Heart left ventricle (tissue), 16 donors: Measurements from ENCODE around the gene ZDHHC16. TPM values are rescaled to one million over a fixed set of nuclear protein-coding genes. Genes with fewer than 3 reads are reported as not detected.
"Not testable (repeated sequence)": the region's sequence is repeated elsewhere in the genome, so short reads cannot be mapped to it uniquely, and the experiment has no call there.

Source experiments
- ATAC-seq, 4 donors: fragments of 200-7000 bp; cut with Tn5 transposase; one replicate each; pipeline ENCODE4 v1.9.1; 2020 to 2022; ENCODE audit warnings: moderate library complexity in 4 of 4, mild to moderate bottlenecking in 3 of 4, moderate number of reproducible peaks in 1 of 4
- DNase-seq, 5 donors: peaks; one replicate each; pipeline ENCODE4 v3.0.0-alpha.2; 2020
- H3K27ac ChIP-seq, 12 donors: fragments of 200-600 bp; sonication (generic) in 4 of 12; one replicate each; pipeline versions ENCODE4 v1.5.0 to v1.8.0; 2016 to 2022; ENCODE audit warnings: mild to moderate bottlenecking in 2 of 12
- H3K27me3 ChIP-seq, 9 donors: fragments of 200-600 bp; sonication (generic) in 2 of 9; one replicate each; pipeline versions ENCODE4 v1.5.1 to v1.8.0; 2016 to 2022; ENCODE audit warnings: mild to moderate bottlenecking in 3 of 9
- H3K36me3 ChIP-seq, 9 donors: fragments of 200-600 bp; sonication (generic) in 2 of 9; one replicate each; pipeline versions ENCODE4 v1.5.0 to v1.8.0; 2018 to 2022; ENCODE audit warnings: mild to moderate bottlenecking in 2 of 9
- H3K4me1 ChIP-seq, 12 donors: fragments of 200-600 bp; sonication (generic) in 4 of 12; one replicate each; pipeline versions ENCODE4 v1.5.0 to v1.8.0; 2016 to 2022; ENCODE audit warnings: mild to moderate bottlenecking in 3 of 12
- H3K4me3 ChIP-seq, 12 donors: fragments of 200-600 bp; sonication (generic) in 4 of 12; one replicate each; pipeline versions ENCODE4 v1.5.0 to v1.8.0; 2017 to 2022; ENCODE audit warnings: mild to moderate bottlenecking in 9 of 12, moderate library complexity in 4 of 12
- H3K9me3 ChIP-seq, 12 donors: fragments of 200-600 bp; sonication (generic) in 4 of 12; one replicate each; pipeline versions ENCODE4 v1.5.0 to v1.8.0; 2016 to 2022; ENCODE audit warnings: mild to moderate bottlenecking in 1 of 12
- POLR2A ChIP-seq, 2 donors: fragments of 450-650 bp; IDR thresholded peaks; one replicate each; pipeline ENCODE4 v1.6.1; 2017; ENCODE audit warnings: antibody characterized with exemption in 2 of 2, mild to moderate bottlenecking in 2 of 2, moderate library complexity in 2 of 2
- WGBS, 4 donors: extraction: QIAGEN DNeasy Blood & Tissue Kit in 2 of 4; methylation state at CpG; one replicate each; pipeline versions ENCODE4 v1.1.5 to v1.1.7; 2013 to 2018; 5-methylcytosine and 5-hydroxymethylcytosine counted together
- intact Hi-C, 10 donors: fragments of 100-400 bp; cut with DNase I; formaldehyde crosslinking; loops; one replicate each; pipeline versions ENCODE4 v1.11.1 to v1.14.2; 2022
- polyA plus RNA-seq, 2 donors: library from polyadenylated mRNA; stranded (reverse); fragments of 200-250 nt; gene quantifications; one replicate each; pipeline ENCODE4 v1.2.3, GENCODE V29; 2013
- total RNA-seq, 9 donors: library from RNA; depleted of rRNA in 2 of 9; stranded (reverse); fragments of >200 nt in 2 of 9; fragmentation: NEBNext Ultra II Directional in 3 of 9; extraction: Animal tissue kit (Norgen Biotek cat#: 25700) in 3 of 9; gene quantifications; one replicate each; pipeline versions ENCODE4 v1.1.0 to v1.2.4, GENCODE V29; 2016 to 2023
- TF ChIP-seq, protein P1 (sequence below), 12 donors: fragments of 200-600 bp; sonication (generic) in 4 of 12; IDR thresholded peaks; one replicate each; pipeline versions ENCODE4 v1.5.0 to v1.8.0; 2018 to 2022; ENCODE audit warnings: antibody characterized with exemption in 12 of 12, mild to moderate bottlenecking in 5 of 12
- donor health status: ischemic (EF 13 %, LVEDD 7.1; RV severe dilation, severe dysfunction).
- donor health status: healthy with polysubstance abuse.
- donor health status: DM: no; HTN: yes; CAD: no.
- donor health status: DM: no; HTN: no; CAD: no.
- donor health status: ischemic (EF 25% LVEDD 6.9; RV normal size, moderate dysfunction).
- donor health status: ischemic (EF 25% LVEDD 5.7; RV mildly dilated, moderate dysfunction).
- donor health status: healthy.
- donor health status: DM: yes; HTN: yes; CAD: no.
- donor health status: ischemic (EF 35%, LVEDD 5.7; RV mildly dilated, moderate dysfunction).
- donor health status: nonischemic (EF 11% LVEDD 7.7; RV severe dilation, severe dysfunction).
- donor health status: DM: yes; HTN: yes; CAD: no.
- donor health status: PGD.
- donor health status: ischemic (EF 29% LVEDD 5.4; RV normal size, mild dysfunction).
- donor health status: nonischemic (EF 23%, LVEDD 6.1; RV moderate dilation, normal function).

ZDHHC16 gene
- total and polyA plus RNA-seq, 11 donors, result 16.2 to 59.5 (median 25.2) TPM

DNA sequence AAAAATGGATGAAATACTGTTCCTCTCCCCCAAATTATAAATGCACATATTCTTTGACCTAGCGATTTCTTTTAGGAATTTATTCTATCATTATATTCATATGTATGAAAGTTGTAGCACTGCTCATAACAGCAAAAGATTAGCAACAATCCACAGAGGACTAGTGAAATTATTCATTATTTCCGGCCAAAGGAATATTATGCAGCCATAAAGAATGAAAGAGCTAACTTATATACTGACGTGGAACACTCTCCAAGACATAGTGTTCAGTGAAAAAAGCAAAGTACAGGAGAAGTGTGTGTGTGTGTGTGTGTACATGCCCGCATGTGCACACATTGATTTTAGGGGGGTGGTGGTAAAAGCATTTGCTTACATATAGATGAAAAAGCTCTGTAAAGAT, 28.9 kb downstream of the ZDHHC16 start:
- no peak for ATAC-seq
- no peak for DNase-seq
- H3K4me1 ChIP-seq, result peaks cover 0 to 8% (median 0%) of the 10 kb centered on the region in 12 donors
- intact Hi-C loops, result no loop called here
- H3K27me3 ChIP-seq, result no peaks in the 10 kb centered on the region
- peaks cover 0 to 100% (median 99%) of the 10 kb centered on the region in 9 donors for H3K36me3 ChIP-seq
- TF ChIP-seq POLR2A (IDR thresholded peaks at IDR 0.05), result no peak
- TF ChIP-seq, protein P1, sequence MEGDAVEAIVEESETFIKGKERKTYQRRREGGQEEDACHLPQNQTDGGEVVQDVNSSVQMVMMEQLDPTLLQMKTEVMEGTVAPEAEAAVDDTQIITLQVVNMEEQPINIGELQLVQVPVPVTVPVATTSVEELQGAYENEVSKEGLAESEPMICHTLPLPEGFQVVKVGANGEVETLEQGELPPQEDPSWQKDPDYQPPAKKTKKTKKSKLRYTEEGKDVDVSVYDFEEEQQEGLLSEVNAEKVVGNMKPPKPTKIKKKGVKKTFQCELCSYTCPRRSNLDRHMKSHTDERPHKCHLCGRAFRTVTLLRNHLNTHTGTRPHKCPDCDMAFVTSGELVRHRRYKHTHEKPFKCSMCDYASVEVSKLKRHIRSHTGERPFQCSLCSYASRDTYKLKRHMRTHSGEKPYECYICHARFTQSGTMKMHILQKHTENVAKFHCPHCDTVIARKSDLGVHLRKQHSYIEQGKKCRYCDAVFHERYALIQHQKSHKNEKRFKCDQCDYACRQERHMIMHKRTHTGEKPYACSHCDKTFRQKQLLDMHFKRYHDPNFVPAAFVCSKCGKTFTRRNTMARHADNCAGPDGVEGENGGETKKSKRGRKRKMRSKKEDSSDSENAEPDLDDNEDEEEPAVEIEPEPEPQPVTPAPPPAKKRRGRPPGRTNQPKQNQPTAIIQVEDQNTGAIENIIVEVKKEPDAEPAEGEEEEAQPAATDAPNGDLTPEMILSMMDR (IDR thresholded peaks at IDR 0.05), result no peak
- H3K27ac ChIP-seq, result no peak overlapping the region
- no peaks in the 10 kb centered on the region for H3K9me3 ChIP-seq
- WGBS, 4 donors, result 97 to 99% (median 98%) methylated on average over 4 of the region's 4 CpGs
- H3K4me3 ChIP-seq, result no peak overlapping the region

DNA sequence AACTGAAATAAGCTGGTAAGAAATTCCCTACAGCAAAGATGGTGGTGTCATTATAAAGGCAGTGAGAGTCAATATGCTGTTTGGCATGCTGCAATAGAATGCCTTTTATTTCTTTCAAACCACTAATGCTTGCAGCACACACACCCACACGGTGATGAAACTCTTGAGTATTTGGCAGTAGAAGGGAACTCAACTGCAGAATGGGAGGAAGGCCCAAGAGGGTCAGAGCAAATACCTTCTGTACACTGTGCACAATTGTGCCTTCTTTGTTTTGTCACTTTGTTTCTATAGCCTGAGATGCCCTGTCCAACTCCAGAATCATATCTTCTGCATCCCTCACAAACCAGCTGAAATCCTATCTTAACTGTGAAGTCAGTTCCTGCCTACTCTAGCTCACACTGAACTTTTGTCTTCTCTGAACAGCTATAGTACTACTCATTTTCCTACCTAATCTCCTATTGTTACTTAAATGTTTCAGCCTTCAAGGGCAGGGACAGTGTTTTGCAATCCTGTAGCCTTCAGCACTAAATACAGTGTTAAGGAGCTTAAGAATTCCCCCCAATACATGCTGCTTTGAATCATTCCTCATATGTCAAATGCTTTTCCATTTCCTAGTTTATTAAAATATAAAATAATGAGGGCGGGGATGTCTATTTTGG, 30.1 kb downstream of the ZDHHC16 start:
- Histone ChIP-seq H3K36me3 (peaks cover 0 to 100% (median 99%) of the 10 kb centered on the region in 9 donors), H3K27ac (no peak overlapping the region), H3K4me1 (peaks cover 0 to 8% (median 0%) of the 10 kb centered on the region in 12 donors), H3K27me3 (no peaks in the 10 kb centered on the region), H3K4me3 (no peak overlapping the region), H3K9me3 (no peaks in the 10 kb centered on the region)
- ATAC-seq (peak in 3 of 4 donors; percentile 45 to 89 (median 84)), DNase-seq (no peak)
- WGBS, 4 donors, result 65 to 77% (median 72%) methylated on average over 2 of the region's 2 CpGs
- intact Hi-C loops, result no loop called here
- no peak for TF ChIP-seq POLR2A (IDR thresholded peaks at IDR 0.05)
- TF ChIP-seq, protein P1 (IDR thresholded peaks at IDR 0.05), result no peak

DNA sequence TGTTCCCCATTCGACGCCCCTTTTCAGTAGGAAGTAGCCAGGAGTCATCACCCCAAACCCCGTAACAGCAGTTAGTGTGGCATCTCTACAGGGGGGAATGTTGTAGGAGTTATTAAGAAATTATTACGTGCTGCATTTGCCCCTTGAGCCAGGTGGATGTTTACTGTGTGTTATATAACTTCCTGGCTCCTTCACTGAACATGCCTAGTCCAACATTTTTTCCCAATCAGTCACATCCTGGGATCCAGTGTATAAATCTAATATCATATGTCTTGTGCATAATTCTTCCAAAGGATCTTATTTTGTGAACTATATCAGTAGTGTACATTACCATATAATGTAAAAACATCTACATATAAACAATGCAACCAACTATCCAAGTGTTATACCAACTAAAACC, 33.4 kb downstream of the ZDHHC16 start:
- 88 to 96% (median 94%) methylated on average over 4 of the region's 4 CpGs for WGBS, 4 donors
- intact Hi-C loops, H3K27me3 ChIP-seq, DNase-seq, H3K9me3 ChIP-seq, ATAC-seq, H3K4me3 ChIP-seq, H3K27ac ChIP-seq: not testable (repeated sequence)
- peaks cover 0 to 95% (median 85%) of the 10 kb centered on the region in 9 donors for H3K36me3 ChIP-seq
- peaks cover 0 to 29% (median 11%) of the 10 kb centered on the region in 12 donors for H3K4me1 ChIP-seq

DNA sequence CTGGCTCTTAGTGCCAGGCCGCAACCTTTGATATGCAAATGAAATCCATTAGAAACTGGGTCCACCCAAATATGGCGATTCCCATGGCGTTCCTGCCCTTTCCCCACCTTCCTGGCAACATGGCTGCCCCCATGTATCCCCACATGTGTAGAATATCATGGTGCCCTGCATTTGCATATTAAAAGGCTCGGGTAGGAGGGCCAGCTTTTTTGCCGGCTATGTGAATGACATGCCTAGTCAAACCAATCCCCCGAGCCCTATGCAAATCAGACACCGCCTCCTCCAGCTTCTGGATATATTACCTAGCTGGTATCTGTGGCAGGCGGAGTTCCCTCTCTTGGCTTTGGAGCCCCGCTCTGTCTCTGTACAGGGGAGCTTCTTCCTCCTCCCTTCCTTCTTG, 34.0 kb downstream of the ZDHHC16 start:
- Histone ChIP-seq H3K4me3 (no peak overlapping the region), H3K27me3 (no peaks in the 10 kb centered on the region), H3K27ac (no peak overlapping the region), H3K9me3 (no peaks in the 10 kb centered on the region), H3K4me1 (peaks cover 0 to 29% (median 11%) of the 10 kb centered on the region in 12 donors), H3K36me3 (peaks cover 0 to 92% (median 80%) of the 10 kb centered on the region in 9 donors)
- TF ChIP-seq, protein P1 (IDR thresholded peaks at IDR 0.05), result no peak
- TF ChIP-seq POLR2A (IDR thresholded peaks at IDR 0.05), result no peak
- intact Hi-C loops, result no loop called here
- ATAC-seq, result no peak
- 77 to 81% (median 79%) methylated on average over 9 of the region's 9 CpGs for WGBS, 4 donors
- DNase-seq, result no peak
